Transverse colon (tissue), 4 donors: ENCODE results near the gene CT47C1. TPM values are rescaled to one million over a fixed set of nuclear protein-coding genes. Genes with fewer than 3 reads are reported as not detected.

ENCODE experiments used
- DNase-seq: peaks from one replicate; pipeline ENCODE4 v3.0.0-alpha.2; 2019
- H3K27ac ChIP-seq, 4 donors: fragments of 200-600 bp; sonication (generic); 2 replicates each; pipeline ENCODE4 v1.5.1; 2016 to 2018; ENCODE audit warnings: inconsistent platforms in 4 of 4
- H3K27me3 ChIP-seq: fragments of 200-600 bp; sonication (generic); 2 replicates; pipeline ENCODE4 v1.5.1; 2017; ENCODE audit warnings: inconsistent platforms
- H3K36me3 ChIP-seq, 4 donors: fragments of 200-600 bp; sonication (generic); 2 replicates each; pipeline ENCODE4 v1.5.1; 2017 to 2019; ENCODE audit warnings: inconsistent platforms in 4 of 4
- H3K4me1 ChIP-seq, 4 donors: fragments of 200-600 bp; sonication (generic); 2 replicates each; pipeline ENCODE4 v1.5.1; 2017 to 2020; ENCODE audit warnings: inconsistent platforms in 4 of 4
- H3K4me3 ChIP-seq, 4 donors: fragments of 200-600 bp; sonication (generic); 1 replicate in 1 of 4; 2 replicates in 3 of 4; pipeline versions ENCODE4 v1.5.1 to v1.6.1; 2017 to 2019; ENCODE audit warnings: inconsistent platforms in 4 of 4
- H3K9me3 ChIP-seq, 2 donors: fragments of 200-600 bp; sonication (generic); 2 replicates each; pipeline ENCODE4 v1.5.1; 2017 to 2019; ENCODE audit warnings: inconsistent platforms in 2 of 2
- CTCF ChIP-seq, 5 experiments: fragments of 200-600 bp in 3 of 5; fragments of 450-650 bp in 2 of 5; sonication (generic) in 3 of 5; IDR thresholded peaks; 1 replicate in 2 of 5; 2 replicates in 3 of 5; pipeline ENCODE4 v1.5.1; 2016 to 2017; ENCODE audit warnings: antibody characterized with exemption in 5 of 5, inconsistent platforms in 3 of 5, mild to moderate bottlenecking in 2 of 5, moderate library complexity in 1 of 5
- EP300 ChIP-seq: sonication (generic); formaldehyde crosslinking; IDR thresholded peaks from one replicate; pipeline ENCODE4 v1.6.1; 2017; ENCODE audit warnings: antibody characterized with exemption, low read depth
- POLR2A ChIP-seq: fragments of 450-650 bp; IDR thresholded peaks from one replicate; pipeline ENCODE4 v1.6.1; 2016; ENCODE audit warnings: antibody characterized with exemption, mild to moderate bottlenecking, moderate library complexity
- POLR2AphosphoS5 ChIP-seq, 3 donors: sonication (generic); formaldehyde crosslinking; IDR thresholded peaks; one replicate each; pipeline ENCODE4 v1.6.1; 2016; ENCODE audit warnings: antibody characterized with exemption in 3 of 3
- WGBS, 2 donors: methylation state at CpG; one replicate each; pipeline ENCODE4 v1.1.5; 2018; ENCODE audit warnings: low coverage in 1 of 2; 5-methylcytosine and 5-hydroxymethylcytosine counted together
- in situ Hi-C, 4 donors: fragments of 200-750 bp; cut with MboI; loops; one replicate each; pipeline versions ENCODE4 v1.15.0 to v1.15.1; 2017; ENCODE audit warnings: low sequenced_read_pairs in 3 of 4, low pct_ligation_motif_present in 1 of 4, low pct_unique_long_range_greater_than_20kb in 1 of 4
- intact Hi-C: fragments of 100-400 bp; cut with DNase I; formaldehyde crosslinking; loops from one replicate; pipeline ENCODE4 v1.15.1; 2023; ENCODE audit warnings: low total_unique reads
- total RNA-seq, 4 donors: library from RNA; depleted of rRNA; stranded (reverse); fragments of >200 nt; gene quantifications; one replicate each; pipeline ENCODE4 v1.1.0, GENCODE V29; 2016

Gene CT47C1
- total RNA-seq, 4 donors from 2014 or later = not detected

DNA sequence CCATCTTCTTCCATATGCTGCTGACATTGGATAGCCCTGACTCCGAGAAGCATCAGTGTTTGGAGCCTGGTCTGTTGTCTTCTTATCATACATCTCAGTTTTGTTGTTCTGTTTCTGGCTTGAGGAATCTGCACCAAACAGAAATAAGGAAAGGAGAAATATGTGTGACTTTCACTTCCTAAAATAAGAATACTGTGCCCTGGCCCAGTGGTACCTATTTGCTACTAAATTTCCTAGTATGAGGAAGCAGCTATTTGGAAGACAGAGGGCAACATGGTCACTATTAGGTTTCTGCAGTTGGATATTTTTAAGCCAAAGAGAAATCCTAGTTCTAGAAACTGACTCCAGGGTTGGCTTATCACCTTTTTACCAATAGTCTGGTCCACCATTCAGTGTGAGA is 16.8 kb downstream of the CT47C1 start:
- in situ Hi-C loops = no loop called here

DNA sequence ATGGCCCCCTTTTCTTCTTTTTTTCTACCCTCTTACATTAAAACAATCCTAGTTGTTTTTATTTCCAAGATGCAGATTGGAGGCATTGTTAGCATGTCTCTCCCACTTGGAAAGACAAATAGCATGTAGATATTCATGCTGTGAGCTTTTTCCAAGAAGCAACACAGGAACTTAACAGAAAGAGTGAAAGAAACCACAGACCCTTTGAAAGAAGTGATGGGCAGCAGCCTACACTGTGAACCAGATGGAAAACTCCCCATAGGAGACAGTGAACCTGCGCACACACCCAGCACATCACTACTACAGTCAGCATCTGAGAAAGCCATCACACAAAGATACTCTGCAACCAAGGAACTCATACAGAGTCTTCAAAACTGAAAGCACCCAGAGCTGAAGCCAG is 17.8 kb downstream of the CT47C1 start:
- Histone ChIP-seq H3K9me3 (no peaks in the 10 kb centered on the region), H3K27ac (no peak overlapping the region), H3K4me1 (no peaks in the 10 kb centered on the region), H3K4me3 (no peak overlapping the region), H3K36me3 (no peaks in the 10 kb centered on the region), H3K27me3 (no peaks in the 10 kb centered on the region)
- no peak for TF ChIP-seq CTCF (IDR thresholded peaks at IDR 0.05)
- TF ChIP-seq POLR2A = no peak
- no peak for TF ChIP-seq POLR2AphosphoS5 (IDR thresholded peaks at IDR 0.05)
- TF ChIP-seq EP300 = no peak
- intact Hi-C loops = no loop called here
- in situ Hi-C loops = no loop called here
- DNase-seq = no peak
- 89 to 100% methylated on average over 1 of the region's 1 CpG for WGBS, 2 donors

More for the DNA sequence above, 16.8 kb downstream of the CT47C1 start:
- no peaks in the 10 kb centered on the region for H3K36me3 ChIP-seq
- H3K4me3 ChIP-seq = no peak overlapping the region
- H3K27ac ChIP-seq = no peak overlapping the region
- intact Hi-C loops = no loop called here
- H3K4me1 ChIP-seq = no peaks in the 10 kb centered on the region
- DNase-seq = no peak
- H3K27me3 ChIP-seq = no peaks in the 10 kb centered on the region
- no peaks in the 10 kb centered on the region for H3K9me3 ChIP-seq
- WGBS, 2 donors = 66 to 100% methylated on average over 1 of the region's 1 CpG
- no peak for TF ChIP-seq POLR2A
- TF ChIP-seq POLR2AphosphoS5 (IDR thresholded peaks at IDR 0.05) = no peak
- TF ChIP-seq CTCF (IDR thresholded peaks at IDR 0.05) = no peak
- TF ChIP-seq EP300 = no peak

DNA sequence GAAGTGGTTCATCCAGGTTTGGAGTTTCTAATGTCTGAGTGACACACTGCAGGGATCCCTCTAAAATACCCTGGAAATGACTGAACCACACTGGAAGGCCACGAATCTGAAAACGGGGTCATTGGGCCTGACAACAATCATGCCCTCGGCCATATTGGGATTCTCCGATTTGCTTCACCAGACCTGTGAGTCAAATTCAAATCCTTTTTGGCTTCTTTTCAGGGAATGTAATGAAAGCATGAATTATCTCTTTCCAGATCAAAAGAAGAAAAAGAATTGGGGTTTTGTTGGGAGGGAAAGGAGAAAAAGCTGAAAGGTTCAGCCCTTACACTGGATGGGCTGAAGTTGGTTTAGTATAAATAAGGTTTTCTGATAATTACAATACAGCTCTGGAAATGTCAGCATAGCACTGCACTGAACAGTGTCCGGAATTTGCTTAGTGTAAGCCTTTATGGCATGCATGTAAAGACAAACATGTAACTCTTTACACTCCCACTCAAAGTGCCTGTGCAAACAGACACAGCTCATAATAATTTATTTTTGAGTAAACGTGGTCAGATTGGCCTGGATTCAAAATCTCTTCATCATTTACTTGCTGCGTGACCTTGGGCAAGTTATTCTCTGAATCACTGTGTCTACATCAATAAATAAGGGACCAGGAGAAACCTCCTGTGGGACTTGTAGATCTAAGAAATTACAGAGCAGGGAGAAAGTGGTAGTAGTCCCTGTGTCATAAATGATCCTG is 21.4 kb downstream of the CT47C1 start:
- Histone ChIP-seq H3K4me1 (no peaks in the 10 kb centered on the region), H3K27me3 (no peaks in the 10 kb centered on the region), H3K36me3 (no peaks in the 10 kb centered on the region), H3K27ac (no peak overlapping the region), H3K4me3 (no peak overlapping the region), H3K9me3 (no peaks in the 10 kb centered on the region)
- TF ChIP-seq POLR2A (no peak), EP300 (no peak), POLR2AphosphoS5 (IDR thresholded peaks at IDR 0.05) (no peak), CTCF (IDR thresholded peaks at IDR 0.05) (no peak)
- intact Hi-C loops (no loop called here), in situ Hi-C loops (no loop called here)
- no peak for DNase-seq
- WGBS, 2 donors = 46% methylated on average over 7 of the region's 7 CpGs; no CpG with 5 or more reads in 1 of the 2 donors

- Histone ChIP-seq H3K27ac (no peak overlapping the region), H3K9me3 (no peaks in the 10 kb centered on the region), H3K36me3 (no peaks in the 10 kb centered on the region), H3K4me1 (no peaks in the 10 kb centered on the region), H3K4me3 (no peak overlapping the region), H3K27me3 (no peaks in the 10 kb centered on the region)
- WGBS, 2 donors = 54 to 92% methylated on average over 2 to 3 of the region's 3 CpGs
- intact Hi-C loops = no loop called here
- in situ Hi-C loops = no loop called here
- no peak for DNase-seq
- no peak for TF ChIP-seq POLR2A
- TF ChIP-seq EP300 = no peak
- TF ChIP-seq POLR2AphosphoS5 (IDR thresholded peaks at IDR 0.05) = no peak
- TF ChIP-seq CTCF (IDR thresholded peaks at IDR 0.05) = no peak
Observed at GRCh38 chrX:119094819-119095218, 22.0 kb downstream of the CT47C1 start.
